Coronary artery (tissue), 2 donors: Measurements from ENCODE around the gene XDH.

Experiments
- DNase-seq: peaks from one replicate; pipeline ENCODE4 v3.0.0-alpha.2; 2017; ENCODE audit warnings: low spot score
- H3K27ac ChIP-seq, 2 donors: fragments of 200-600 bp; sonication (generic); one replicate each; pipeline ENCODE4 v1.5.1; 2016 to 2019
- H3K4me3 ChIP-seq: fragments of 200-600 bp; sonication (generic); 2 replicates; pipeline ENCODE4 v1.5.1; 2016; ENCODE audit warnings: mild to moderate bottlenecking, moderate library complexity
- TF ChIP-seq, protein P1 (sequence below): fragments of 200-600 bp; sonication (generic); IDR thresholded peaks from one replicate; pipeline ENCODE4 v1.5.1; 2019; ENCODE audit warnings: antibody characterized with exemption

Gene XDH

GRCh38 chr2:31354837-31355236 lies 59.7 kb downstream of the XDH start:
- TF ChIP-seq, protein P1, sequence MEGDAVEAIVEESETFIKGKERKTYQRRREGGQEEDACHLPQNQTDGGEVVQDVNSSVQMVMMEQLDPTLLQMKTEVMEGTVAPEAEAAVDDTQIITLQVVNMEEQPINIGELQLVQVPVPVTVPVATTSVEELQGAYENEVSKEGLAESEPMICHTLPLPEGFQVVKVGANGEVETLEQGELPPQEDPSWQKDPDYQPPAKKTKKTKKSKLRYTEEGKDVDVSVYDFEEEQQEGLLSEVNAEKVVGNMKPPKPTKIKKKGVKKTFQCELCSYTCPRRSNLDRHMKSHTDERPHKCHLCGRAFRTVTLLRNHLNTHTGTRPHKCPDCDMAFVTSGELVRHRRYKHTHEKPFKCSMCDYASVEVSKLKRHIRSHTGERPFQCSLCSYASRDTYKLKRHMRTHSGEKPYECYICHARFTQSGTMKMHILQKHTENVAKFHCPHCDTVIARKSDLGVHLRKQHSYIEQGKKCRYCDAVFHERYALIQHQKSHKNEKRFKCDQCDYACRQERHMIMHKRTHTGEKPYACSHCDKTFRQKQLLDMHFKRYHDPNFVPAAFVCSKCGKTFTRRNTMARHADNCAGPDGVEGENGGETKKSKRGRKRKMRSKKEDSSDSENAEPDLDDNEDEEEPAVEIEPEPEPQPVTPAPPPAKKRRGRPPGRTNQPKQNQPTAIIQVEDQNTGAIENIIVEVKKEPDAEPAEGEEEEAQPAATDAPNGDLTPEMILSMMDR = no peak
- DNase-seq = no peak
- Histone ChIP-seq H3K27ac (no peak overlapping the region), H3K4me3 (no peak overlapping the region)

DNA sequence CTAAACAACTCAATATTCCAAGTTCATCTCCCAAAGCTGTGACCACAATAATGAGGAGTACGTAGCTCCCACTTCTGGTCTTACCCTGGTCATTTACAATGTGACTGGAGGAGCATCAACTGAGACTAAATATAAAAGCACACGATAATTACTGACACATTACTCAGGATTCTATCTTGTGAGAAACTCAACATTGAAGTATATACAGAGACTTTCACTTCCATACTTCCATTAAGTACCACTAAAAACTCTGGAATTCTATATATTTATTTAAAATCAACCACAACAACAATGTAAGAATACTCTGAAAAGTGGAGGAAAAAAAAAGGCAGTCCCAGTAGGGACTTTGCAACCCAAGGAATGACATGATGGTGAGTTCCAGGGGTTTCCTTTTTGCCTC lies 61.4 kb downstream of the XDH start:
- Histone ChIP-seq H3K4me3 (no peak overlapping the region), H3K27ac (no peak overlapping the region)
- TF ChIP-seq, protein P1 = no peak
- DNase-seq = no peak

- Histone ChIP-seq H3K27ac (no peak overlapping the region), H3K4me3 (no peak overlapping the region)
- TF ChIP-seq, protein P1 = no peak
- no peak for DNase-seq
Measured at GRCh38 chr2:31349684-31350083, 64.9 kb downstream of the XDH start.

- DNase-seq = no peak
- Histone ChIP-seq H3K4me3 (no peak overlapping the region), H3K27ac (no peak overlapping the region)
- TF ChIP-seq, protein P1 = no peak
Measured at GRCh38 chr2:31349160-31349559, 65.4 kb downstream of the XDH start.

- no peak for DNase-seq
- Histone ChIP-seq H3K27ac (no peak overlapping the region), H3K4me3 (no peak overlapping the region)
- TF ChIP-seq, protein P1 = no peak
Measured at GRCh38 chr2:31348618-31349017, 65.9 kb downstream of the XDH start.

DNA sequence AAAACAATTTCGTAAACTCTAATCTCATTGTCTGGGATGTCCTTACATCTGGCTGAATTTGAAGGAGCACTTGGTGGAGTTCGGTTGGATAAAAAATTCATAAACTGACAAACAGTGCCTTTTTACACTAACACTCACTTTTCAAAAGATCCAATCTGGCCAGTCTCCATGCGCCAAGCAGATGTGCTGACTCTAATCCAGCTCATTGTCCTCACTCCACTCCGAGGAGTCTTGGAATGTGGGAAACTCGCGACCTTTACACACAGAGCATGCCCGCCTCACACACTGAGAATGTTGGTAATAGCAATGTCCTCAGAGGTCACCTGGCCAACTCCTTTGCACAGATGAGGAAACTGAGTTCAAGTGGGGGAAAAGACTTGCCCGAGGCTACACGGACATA lies 66.8 kb downstream of the XDH start:
- no peak overlapping the region for H3K27ac ChIP-seq
- no peak for DNase-seq
- TF ChIP-seq, protein P1 = no peak
- no peak overlapping the region for H3K4me3 ChIP-seq

- TF ChIP-seq, protein P1 = no peak
- H3K27ac ChIP-seq = no peak overlapping the region
- no peak for DNase-seq
- H3K4me3 ChIP-seq = no peak overlapping the region
Measured at GRCh38 chr2:31347319-31347718, 67.2 kb downstream of the XDH start.
